Camera-type eye (tissue), 1 donor: Measurements from ENCODE around the gene ORC4. TPM values are rescaled to one million over a fixed set of nuclear protein-coding genes. Genes with fewer than 3 reads are reported as not detected.

Source experiments
- total RNA-seq: library from RNA; depleted of rRNA; stranded (reverse); fragments of >200 nt; gene quantifications from one replicate; pipeline ENCODE4 v1.2.3, GENCODE V29; 2014

ORC4 gene
- 211 TPM for total RNA-seq

DNA sequence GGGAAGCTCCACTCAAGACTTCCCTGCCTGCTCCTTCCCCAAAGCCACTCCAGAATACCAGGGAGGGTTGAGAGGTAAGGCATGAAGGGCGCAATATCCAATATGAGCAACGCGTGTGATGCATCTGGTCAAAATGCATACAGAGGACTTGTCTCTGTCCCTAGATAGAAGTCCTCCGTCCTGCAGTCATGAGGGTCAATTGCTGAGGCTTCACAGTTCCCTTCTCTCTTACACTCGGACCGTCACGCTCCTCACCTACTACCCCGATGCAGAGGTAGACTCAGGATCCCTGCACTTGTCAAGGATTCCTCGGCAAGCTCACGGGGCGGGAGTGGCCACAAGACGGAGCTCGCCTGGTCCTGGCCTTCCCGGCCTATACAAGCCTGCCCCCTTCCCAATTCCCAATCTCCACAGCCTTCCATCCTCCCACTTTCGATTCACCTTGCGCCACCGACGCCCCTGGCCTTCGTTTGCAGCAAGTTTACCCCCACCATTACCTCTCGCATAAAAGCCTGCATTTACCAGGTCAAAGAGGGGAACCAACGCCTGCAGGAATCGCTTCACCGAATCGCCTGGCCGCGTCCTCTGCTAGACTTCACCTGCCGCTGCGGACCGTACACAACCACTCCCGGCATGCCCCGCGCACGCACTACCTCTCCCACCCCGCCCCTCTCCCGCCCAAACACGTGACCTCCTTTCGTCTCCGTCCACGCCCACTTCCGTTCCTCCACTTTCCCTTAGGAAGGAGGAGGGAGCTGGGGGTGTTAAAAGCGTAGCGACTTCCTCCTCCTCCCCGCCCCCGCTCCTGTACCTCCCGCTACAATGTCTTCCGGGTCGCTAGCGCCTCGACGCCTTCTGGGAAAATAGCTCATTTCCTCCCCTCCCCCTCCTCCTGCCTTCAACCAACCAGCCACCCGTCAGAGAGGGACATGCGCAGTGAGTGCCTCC, at the start of gene ORC4:
ORC4 (minus strand) TSS at position 627 of the 948 bp plus-strand sequence. CDS start 44,779 bp downstream, outside the sequence.

DNA sequence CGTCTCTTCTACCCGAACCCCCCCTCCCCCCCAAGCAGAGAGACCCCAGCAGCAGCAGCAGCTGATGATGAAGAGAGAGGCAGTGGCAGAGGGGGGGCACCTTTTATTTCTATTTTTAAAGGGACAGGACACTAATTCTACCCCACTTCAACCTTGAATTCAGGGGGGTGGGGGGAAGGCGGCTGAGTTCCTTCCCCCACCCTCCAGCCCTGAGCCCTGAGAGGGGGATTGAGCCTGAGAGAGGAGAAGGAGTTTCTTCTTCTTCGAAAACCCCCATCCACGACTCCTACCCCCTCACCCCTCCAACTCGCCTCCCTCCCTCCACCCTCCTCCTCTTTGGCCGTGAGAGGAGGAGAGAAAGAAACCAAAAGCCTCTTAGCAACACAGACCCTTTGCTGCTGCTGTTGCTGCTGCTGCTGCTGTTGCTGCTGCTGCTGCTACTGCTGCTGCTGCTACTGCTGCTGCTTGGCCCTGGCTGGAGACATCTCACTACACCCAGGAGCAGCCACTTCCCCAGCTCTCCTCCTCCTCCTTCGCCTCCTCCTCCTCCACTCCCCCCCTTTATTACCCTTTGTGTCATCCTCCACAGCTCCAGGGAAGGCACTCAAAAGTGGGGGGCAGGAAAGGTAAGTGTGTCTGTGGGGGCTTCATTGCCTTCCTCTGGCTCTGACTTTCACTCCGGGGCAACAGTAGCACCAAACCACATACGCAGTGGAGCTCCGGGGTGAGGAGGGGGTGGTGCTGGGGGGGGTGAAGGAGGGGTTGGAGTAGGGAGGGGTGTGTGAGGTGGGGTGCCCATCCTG, 723 bp upstream of the ORC4 start, which contains the start of gene MBD5:
MBD5 (plus strand) TSS at position 33 of the 803 bp plus-strand sequence.

Other genes with a start within 250 kb of the ORC4 start
- 86.8 TPM for gene ACVR2A, start 175.7 kb downstream of the ORC4 start, total RNA-seq
- gene MBD5, start 354 bp upstream of the ORC4 start, total RNA-seq: 169 TPM